Right ventricle myocardium superior (tissue), 1 donor: ENCODE data around the gene GATAD1. TPM values are rescaled to one million over a fixed set of nuclear protein-coding genes. Genes with fewer than 3 reads are reported as not detected.
"Not testable (repeated sequence)": the region's sequence is repeated elsewhere in the genome, so short reads cannot be mapped to it uniquely, and the experiment has no call there.

Source experiments
- ATAC-seq: fragments of 200-7000 bp; cut with Tn5 transposase; one replicate; pipeline ENCODE4 v1.9.1; 2020; ENCODE audit warnings: mild to moderate bottlenecking; ENCODE audit not compliant: poor library complexity
- DNase-seq: peaks from one replicate; pipeline ENCODE4 v3.0.0-alpha.2; 2020
- intact Hi-C: fragments of 100-400 bp; cut with DNase I; formaldehyde crosslinking; loops from one replicate; pipeline ENCODE4 v1.11.2; 2022
- long read RNA-seq: library from polyadenylated mRNA; unstranded; transcript quantifications from one replicate; pipeline ENCODE4 v2.0.0, GENCODE V29; 2021
- total RNA-seq: library from RNA; stranded (reverse); fragmentation: NEBNext Ultra II Directional; extraction: Animal tissue kit (Norgen Biotek cat#: 25700); gene quantifications from one replicate; pipeline ENCODE4 v1.2.1, GENCODE V29; 2021
- donor health status: DM: no; HTN: yes; CAD: no; lungs with severe emphysema.

The GATAD1 gene, protein sequence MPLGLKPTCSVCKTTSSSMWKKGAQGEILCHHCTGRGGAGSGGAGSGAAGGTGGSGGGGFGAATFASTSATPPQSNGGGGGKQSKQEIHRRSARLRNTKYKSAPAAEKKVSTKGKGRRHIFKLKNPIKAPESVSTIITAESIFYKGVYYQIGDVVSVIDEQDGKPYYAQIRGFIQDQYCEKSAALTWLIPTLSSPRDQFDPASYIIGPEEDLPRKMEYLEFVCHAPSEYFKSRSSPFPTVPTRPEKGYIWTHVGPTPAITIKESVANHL
- 11.2 TPM for total RNA-seq
- long read RNA-seq, transcript GATAD1-201 (5 exons, 3,962 nt): major isoform, 12 of 20 reads
- long read RNA-seq, partial matches to known transcripts: 3 of 20 reads
- long read RNA-seq, other reads (novel, unspliced or antisense): 3 of 20 reads

DNA sequence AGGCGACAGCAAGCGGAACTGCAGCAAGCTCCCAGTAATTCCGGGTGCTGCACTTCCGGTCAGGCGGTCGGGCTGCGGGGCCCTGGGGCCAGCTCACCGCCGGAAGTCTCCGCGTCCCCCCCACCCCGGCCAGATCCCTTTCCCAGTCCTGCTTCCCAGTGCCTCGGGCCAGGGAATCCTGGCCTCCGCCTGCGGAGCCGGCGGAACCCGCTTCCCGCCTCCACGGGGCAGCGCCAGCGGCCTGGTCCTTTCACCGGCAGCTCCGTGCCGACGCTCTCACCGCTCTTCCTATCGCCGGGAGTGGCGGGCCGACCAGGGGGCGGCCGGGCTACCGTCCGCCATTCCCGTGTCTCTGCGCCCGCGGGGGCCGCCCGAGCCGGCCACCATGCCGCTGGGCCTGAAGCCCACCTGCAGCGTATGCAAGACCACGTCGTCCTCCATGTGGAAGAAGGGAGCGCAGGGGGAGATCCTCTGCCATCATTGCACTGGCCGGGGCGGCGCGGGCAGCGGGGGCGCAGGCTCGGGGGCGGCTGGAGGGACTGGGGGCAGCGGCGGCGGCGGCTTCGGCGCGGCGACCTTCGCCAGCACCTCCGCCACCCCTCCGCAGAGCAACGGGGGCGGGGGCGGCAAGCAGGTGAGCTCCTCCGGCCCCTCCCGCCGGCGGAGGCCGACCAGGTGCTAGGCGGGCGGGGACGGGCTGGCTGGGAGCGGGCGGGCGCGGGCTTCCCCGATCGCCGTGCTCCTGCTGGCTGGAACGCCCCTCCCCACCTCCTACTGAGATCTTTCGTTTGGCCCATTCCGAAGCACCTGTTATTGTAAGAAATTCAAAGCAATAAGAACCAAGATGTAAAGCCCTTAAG lies at the start of gene GATAD1:
Gene GATAD1 (plus strand): TSS at position 138 of the 860 bp plus-strand sequence. CDS start 248 bp downstream, at position 386.
- ATAC-seq: peak; percentile 99
- intact Hi-C loops: loop anchor here (2.0 to 10.0 kb wide), 2 partner anchors 203 to 613 kb away; partner anchors contain the start of genes ANKIB1 and KRIT1
- DNase-seq: peak; percentile 93

DNA sequence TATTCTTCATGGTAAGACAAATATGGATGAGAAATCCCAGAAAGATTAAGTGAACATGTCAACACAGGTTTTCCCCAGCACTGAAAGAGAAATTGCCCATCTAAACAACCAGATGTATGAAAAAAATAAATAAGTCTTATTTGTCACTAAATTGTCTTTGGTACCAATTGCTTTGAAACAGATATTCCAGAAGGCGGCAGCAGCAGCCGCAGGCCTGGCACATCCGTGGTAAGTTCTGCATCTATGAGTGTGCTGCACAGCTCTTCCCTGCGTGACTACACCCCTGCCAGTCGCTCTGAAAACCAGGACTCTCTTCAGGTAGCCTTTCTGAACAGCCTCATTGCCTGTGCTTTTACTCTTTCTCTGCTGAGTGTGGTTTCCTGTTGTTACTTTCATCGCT lies 49.7 kb upstream of the GATAD1 start:
- ATAC-seq: no peak
- no peak for DNase-seq
- intact Hi-C loops: no loop called here

DNA sequence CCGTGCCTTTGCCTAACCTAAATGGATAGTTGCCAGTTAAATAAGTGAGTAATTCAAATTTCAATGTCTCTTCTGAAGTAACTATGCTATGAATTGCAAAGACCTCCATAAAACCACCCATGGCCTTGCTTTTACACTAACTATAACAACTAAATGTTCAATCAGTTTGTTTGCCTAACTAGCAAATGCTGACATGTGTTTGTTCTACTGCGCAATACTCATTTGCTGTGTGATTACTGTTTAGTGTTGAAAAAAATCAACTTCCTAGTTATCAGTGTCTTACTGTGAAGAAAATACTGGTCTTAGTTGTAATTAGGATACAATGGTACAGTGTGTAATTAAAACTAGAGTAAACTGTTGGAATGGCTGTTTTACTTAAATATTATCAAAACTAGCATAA lies 47.3 kb upstream of the GATAD1 start:
- DNase-seq (no peak), ATAC-seq (no peak)
- intact Hi-C loops: no loop called here

DNA sequence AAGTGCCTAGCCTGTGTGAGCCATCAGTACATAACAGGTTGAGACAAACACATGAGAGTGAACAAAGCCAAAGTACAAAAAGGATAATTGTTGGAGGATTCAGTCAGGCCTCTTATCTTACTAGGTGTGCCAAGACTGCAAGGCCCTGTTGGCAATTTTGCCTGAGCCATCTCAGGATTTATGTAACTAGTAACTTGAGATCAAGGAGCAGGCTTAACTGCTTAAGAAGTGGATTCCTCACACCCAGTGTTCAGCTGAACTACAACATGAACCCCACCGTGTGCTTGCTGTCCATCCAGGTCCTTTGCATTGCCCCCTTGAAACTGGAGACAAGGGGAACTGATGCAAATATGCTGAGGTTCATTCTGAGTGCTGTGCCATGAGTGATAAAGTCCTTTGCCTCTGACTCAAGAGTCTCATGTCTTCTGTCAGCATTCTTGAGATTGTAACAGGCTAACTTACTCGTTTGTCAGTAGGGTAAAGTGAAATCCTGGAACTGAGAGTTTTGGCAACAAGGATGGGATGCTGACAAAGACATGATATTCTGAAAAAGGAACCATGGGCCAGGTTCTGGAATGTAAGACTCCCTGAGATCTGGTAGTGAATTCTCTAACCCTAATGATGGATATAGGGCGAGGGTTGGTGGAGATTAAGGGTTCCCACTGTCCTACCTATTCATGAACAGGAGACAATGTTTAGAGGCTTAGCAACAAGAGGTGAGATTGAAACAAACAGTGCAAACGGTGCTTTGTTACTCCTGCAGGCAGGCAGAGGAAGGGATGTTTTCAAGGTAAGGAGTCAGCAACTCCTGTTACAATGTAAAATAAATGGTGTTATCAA lies 44.1 kb upstream of the GATAD1 start:
- no peak for DNase-seq
- intact Hi-C loops: no loop called here
- no peak for ATAC-seq

DNA sequence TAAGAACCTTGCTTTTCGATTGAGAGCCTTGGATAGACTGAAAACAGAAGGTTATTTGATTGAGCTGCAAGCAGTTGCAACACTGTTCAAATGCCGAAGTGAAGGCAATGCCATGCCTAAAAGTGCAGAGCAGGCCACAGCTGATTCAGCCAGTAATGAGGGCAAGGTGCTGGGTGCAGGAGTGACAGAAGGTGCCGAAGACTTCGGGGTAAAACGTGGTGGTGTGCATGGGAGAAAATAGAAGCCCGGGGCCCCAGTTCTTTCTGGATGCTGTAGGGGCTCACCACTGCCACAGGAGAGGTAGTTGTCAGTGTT lies 43.6 kb upstream of the GATAD1 start:
- ATAC-seq (no peak), DNase-seq (no peak)
- intact Hi-C loops: no loop called here

DNA sequence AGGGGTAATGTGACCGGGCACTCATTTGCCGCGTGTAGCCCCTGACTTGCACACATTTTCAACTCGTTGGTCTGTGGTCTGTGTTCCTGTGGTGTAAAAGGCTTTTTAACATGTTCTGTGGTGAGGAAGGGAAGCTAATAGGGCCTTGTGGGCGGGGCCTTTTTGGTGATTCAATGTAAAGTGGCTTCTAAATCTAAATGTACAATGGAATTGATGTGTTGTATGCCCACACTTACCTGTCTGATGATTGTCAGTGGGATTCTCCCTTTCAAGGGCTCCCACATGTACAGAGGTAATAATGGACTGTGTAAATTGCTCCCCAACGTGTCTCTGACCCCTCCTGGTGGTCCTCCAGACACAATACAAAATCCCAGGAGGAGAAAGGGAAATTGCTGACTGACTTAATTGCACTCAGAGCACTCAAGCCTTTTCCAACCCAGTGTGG lies 43.1 kb upstream of the GATAD1 start:
- DNase-seq (no peak), ATAC-seq (no peak)
- intact Hi-C loops: no loop called here

DNA sequence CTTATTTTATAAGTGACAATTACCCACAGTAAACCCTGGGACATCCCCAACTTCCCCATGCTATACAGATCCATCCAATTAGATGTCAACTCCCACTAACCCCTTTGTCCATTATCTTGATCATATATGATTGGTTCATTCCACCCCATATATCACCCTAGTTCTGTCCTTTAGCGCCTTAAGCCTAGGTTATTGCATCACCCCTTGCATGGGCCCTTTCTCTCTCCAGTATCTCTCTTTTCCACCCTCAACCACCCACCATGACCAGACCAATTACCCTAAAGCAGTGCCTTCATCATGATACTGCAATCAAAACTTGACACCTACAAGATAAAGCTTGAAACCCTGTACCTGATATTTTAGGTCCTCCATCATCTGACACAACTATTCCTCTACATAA lies 37.9 kb upstream of the GATAD1 start:
- ATAC-seq: no peak
- intact Hi-C loops: no loop called here
- no peak for DNase-seq

DNA sequence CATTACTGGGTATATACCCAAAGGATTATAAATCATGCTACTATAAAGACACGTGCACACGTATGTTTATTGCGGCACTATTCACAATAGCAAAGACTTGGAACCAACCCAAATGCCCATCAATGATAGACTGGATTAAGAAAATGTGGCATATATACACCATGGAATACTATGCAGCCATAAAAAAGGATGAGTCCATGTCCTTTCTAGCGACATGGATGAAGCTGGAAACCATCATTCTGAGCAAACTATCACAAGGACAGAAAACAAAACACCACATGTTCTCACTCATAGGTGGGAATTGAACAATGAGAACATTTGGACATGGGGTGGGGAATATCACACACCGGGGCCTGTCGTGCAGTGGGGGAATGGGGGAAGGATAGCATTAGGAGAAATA lies 37.1 kb upstream of the GATAD1 start:
- ATAC-seq, DNase-seq, intact Hi-C loops: not testable (repeated sequence)

DNA sequence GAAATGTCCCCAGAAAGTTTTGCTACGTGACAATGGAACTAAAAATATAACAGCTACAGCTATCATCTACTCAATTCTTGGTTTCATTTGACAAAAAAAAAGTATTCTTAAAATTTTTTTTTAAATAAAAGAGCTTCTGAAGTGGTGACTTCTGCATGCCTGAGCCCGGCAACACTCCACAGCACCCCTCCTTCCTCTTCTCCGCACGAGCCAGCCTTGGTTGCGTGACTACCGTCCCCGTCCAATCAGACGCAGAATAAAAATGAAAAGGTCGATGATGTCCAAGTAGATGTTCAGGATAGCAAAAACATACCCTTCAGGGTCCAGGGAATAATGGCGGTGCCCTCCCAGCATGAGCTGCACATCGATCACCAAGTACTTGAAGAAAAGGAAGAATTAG lies 34.5 kb upstream of the GATAD1 start:
- ATAC-seq (no peak), DNase-seq (no peak)
- intact Hi-C loops: no loop called here

DNA sequence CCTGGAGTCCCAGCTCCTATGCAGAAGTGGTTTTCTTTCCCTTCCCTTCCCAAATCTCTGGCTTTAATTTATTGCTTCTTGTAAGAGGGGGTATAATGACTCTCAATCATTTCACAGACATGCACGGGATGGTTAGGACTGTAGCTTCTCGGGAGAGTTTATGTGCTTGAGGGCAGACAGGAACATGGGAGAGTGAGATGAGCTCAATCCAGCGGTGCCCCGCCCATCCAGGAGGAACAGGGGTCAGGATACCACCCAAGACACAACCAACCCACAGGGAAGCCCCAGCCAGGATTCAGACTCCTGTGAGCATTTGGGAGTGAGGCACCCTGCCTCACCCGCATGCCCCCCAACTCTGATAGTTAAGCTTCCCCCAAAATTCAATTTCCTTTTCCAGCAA lies 33.7 kb upstream of the GATAD1 start:
- intact Hi-C loops: no loop called here
- ATAC-seq (no peak), DNase-seq (no peak)

DNA sequence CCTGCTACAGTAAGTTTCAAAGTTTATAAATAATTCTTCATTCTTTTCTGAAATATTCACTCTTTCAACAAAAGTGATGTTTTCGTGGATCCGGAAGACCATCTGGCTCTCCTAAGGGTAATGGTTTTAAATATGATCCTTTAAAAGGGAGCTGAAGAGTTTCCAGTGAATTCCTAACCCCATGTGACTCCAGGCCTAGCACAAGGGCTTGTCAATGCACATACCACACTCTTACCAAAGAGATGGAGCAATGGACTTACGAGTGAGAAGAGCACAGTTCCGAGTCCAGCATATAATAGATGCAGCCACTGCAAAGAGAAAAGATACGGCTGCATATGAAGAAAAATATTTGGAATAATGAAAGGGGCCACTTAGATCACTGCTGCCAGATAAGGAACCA lies 32.1 kb upstream of the GATAD1 start:
- no peak for ATAC-seq
- intact Hi-C loops: no loop called here
- DNase-seq: no peak

DNA sequence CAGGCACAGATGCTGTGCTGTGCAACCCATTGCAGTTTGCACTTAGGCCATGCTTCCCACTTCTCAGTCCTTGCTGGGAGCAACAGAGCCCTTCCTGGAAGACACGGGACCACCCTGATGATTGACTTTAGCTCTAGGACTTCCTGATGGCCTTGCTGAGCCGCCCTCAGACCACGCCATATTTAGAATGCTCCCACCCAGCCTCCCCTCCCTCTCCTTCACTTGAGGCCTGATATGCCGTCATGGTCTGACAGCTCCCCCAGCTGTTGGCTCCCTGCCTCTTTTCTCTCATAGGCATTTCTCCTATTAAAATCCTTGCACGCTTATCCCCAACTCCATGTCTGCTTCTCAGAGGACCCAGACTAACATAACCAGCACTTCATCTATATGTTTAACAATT lies 29.4 kb upstream of the GATAD1 start:
- intact Hi-C loops: no loop called here
- DNase-seq (no peak), ATAC-seq (no peak)

DNA sequence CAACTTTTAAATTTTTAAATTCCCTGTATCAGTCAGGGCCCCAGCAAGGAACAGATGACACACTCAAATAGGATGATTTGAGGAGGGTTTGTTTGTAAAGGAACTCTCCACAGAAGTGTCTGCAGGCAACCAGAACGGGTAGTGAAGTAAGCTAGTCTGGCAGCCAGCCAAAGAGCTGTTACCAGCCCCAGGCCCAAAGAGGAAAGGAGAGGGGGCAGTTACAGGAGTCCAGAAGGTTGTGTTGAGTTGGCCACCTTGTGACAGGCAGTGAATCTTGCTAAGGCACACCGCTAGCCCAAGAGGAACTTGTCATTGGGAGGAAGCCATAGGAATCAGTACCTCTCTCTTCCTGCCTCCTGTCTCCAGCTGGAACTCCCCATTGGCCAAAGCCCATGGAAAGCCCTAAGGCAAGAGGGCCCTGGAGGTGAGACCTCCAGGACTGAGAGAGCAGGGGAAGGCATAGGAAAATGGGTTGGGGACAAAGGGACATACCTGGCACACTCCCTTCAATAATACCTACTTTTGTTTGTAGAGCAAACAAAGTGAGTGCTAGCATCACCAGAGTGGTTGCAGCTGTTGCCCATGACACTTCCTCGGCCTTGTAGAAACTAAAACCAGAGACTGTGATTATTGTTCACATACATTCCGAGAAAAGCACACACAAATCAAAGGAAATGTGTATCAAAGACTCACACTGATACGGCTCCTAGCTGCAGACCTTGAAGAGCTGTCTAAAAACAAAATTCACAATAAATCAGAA lies 25.4 kb upstream of the GATAD1 start:
- ATAC-seq: no peak
- DNase-seq: no peak
- intact Hi-C loops: no loop called here

DNA sequence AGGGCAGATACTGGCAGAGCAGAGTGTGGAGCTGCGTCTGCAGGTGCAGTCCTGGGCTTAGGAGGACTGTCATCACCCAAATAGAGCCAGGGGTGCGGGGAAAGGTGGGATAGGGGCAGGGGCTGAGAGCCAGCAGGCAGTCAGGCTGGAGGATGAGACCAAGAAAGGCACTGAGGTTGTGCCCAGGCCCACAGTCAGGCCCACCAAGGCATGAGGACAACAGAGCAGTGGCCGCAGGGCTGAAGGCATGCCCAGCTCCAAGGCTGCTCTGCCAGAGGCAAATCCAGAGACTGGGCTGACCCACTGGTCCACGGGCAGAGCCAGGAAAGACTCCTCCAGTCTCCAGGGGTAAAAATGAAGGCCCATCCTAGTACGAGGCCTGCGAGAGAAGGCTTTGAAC lies 24.4 kb upstream of the GATAD1 start:
- no peak for DNase-seq
- intact Hi-C loops: no loop called here
- no peak for ATAC-seq

DNA sequence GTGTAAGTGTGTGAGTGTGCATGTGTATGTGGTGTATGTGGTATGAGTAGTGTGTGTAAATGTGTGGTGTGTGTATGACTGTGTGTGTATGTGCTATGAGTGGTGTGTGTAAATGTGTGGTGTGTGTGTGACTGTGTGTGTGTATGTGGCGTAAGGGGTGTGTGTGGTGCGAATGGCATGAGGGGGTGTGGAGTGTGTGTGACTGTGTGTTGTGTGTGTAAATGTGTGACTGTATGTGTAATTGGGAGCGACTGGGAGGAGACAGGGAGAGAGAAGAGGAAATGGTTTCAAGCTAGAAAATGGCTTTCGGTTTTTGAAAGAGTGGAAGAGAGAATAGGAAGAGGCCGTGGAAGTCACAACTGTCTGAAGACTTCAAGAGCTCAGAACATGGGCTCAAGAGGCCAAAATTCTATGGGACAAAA lies 23.6 kb upstream of the GATAD1 start:
- ATAC-seq (no peak), DNase-seq (no peak)
- intact Hi-C loops: no loop called here

DNA sequence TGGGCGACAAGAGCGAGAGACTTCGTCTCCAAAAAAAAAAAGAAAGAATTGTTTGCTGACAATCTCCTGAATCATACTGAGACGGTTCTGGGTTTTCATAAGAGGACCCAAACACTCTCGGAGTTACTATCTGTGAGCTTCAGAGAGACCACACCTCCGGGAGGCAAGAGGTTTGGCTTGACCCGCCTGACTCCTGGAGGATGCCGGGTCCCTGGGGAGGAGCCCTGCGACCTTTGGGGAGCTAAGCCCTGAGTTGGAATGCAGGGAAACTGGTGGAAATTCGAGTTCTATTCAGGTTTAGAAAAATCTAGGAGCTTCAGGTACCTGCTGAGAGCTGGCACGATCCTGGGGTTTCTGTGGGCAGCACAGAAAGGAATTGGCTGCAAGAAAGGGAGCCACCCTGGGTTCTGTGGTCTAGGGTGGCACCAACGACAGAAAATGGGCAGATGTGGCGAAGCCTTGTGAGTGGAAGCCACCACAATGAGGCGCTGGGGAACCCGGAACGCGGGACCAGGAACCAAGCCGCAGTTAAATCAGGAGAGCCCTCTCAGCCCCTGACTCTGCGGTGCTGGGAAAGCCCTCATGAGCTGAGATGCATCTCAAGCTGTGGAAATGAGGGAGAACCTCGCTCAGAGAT lies 21.9 kb upstream of the GATAD1 start:
- intact Hi-C loops: no loop called here
- ATAC-seq: no peak
- DNase-seq: no peak

DNA sequence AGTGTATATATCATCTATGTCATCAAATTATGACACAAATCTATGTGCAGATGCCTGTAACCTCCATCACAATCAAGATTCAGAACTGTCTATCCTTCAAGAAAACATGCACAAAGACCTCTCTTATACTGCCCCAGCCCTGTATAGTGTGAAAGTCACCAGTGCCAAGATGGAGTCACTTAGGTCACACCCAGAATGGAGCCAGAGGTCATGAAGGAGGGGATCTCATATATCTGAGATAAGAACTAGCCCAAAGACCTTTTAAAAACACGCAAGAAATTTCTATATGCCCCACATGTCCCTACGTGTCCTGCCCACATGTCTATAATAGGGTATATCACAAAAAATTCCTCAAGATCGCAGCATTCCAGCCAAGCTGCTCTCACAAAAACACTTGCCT lies 20.1 kb upstream of the GATAD1 start:
- DNase-seq (no peak), ATAC-seq (no peak)
- intact Hi-C loops: no loop called here

DNA sequence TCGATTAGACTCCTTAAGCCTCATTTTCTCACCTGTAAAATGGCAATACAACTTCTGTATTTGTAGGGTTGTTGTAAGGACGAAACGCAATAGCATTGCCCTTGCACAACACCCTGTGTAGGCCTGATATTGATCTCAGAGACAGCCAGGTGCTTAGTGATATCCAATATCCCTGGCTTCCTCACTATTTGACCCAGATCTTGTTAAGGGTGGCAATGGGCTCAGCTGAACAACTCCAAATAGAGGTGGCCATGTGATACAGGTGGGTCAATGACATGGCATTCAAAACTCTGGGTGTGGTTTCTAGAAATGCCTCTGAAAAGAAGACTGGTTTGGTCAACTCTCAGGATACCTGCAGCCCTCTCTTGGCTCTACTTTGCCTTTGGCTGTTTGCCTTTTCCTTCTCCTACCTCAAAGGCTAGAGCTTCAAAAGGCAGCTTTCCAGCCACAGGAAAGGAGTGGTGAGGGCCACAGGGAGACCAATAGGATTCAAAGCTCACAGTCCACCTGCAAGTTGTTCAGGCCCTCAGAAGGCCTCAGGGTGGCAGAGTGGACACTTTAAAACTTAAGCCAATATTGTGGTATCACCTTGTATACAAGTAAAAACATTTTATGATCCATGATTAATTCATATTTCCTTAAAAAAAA lies 14.9 kb upstream of the GATAD1 start:
- ATAC-seq: no peak
- intact Hi-C loops: no loop called here
- DNase-seq: no peak
